Hepatic stellate cell (primary cell): ENCODE results near the gene ACAP1.

Experiments used
- DNase-seq: peaks from one replicate; pipeline ENCODE4 v3.0.0; 2011; ENCODE audit warnings: low spot score

The ACAP1 gene, protein sequence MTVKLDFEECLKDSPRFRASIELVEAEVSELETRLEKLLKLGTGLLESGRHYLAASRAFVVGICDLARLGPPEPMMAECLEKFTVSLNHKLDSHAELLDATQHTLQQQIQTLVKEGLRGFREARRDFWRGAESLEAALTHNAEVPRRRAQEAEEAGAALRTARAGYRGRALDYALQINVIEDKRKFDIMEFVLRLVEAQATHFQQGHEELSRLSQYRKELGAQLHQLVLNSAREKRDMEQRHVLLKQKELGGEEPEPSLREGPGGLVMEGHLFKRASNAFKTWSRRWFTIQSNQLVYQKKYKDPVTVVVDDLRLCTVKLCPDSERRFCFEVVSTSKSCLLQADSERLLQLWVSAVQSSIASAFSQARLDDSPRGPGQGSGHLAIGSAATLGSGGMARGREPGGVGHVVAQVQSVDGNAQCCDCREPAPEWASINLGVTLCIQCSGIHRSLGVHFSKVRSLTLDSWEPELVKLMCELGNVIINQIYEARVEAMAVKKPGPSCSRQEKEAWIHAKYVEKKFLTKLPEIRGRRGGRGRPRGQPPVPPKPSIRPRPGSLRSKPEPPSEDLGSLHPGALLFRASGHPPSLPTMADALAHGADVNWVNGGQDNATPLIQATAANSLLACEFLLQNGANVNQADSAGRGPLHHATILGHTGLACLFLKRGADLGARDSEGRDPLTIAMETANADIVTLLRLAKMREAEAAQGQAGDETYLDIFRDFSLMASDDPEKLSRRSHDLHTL

DNA sequence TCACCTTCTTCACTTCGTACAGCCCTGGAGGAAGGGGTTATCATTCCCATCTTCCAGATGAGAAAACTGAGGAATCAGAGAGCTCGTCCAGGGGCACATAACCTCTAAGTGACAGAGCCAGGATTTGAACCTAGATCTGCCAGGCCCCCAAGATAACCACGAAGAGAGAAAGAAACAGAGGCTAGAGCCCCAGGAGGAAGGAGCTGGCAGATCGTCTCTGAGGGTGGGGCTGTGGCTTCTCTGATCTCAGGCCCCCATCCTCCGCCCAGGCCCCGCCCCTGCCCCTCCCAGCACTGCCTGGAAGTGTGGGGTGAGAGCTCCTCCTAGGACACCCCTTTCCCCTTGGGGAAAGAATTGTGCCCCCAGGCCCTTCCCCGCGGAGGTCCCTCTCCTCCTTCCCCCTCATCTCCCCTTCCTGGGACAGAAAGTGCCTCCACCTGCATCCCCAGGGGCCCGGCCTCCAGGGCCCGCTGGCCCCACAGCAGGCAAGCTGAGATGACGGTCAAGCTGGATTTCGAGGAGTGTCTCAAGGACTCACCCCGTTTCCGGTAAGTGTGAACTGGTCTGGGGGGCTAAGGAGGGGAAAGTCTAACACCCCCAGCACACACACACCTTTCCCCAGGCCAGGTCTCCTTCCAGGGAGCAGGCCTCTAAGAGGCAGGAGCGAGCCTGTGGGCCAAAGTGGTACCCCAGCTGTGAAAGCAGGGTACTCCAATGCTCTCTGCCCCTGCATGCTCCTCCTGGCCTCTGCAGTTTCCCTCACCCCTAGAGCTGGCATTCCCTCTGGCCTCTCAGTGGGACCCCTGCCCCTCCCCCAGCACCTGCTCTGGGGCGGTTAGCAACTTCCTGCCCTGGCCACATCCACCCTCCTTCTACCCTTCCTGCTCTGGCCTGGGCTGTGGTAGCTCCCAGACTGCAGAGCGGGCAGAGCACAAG is at the start of gene ACAP1:
Gene ACAP1, plus strand, starts transcription at position 290 of the 936 bp plus-strand sequence. Its CDS starts 206 bp downstream, at position 496.
- DNase-seq = no peak

DNA sequence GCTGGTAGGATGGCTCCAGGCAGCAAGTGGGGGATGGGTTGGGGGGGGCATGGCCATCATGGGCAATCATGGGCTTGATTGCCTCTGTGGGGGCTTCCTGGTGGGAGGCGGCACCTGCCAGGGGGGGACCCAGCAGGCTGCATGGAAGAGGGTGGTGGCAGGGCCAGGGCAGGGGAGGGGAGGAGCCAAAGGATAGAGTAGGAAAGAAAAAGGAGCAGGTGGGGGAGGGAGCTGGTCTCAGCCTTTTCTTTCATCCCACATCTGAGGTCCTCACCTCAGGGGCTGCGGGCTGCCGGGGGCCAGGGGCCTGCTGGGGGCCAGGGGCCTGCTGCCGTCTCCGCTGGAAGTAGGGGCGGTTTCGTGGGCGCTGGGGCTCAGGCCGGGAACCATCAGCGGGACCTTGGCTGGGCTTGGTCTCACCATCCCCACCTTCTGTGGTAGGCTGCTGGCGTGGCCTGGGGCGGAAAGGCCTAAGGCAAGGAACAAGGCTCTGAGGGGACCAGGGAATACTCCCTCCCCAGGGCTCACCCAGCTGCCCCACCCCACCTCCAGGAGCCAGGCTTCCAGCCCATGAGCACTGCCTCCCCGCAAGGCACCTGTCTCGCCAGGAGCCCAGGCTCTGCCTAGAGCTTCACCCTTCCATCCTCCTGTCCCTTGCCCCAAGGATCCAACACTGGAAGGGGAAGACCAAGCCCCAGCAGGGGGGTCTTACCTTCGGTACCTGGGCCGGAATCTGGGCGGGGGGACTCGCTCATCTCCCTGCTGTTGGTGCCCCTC is 46.9 kb upstream of the ACAP1 start:
- peak; percentile 3 for DNase-seq

DNA sequence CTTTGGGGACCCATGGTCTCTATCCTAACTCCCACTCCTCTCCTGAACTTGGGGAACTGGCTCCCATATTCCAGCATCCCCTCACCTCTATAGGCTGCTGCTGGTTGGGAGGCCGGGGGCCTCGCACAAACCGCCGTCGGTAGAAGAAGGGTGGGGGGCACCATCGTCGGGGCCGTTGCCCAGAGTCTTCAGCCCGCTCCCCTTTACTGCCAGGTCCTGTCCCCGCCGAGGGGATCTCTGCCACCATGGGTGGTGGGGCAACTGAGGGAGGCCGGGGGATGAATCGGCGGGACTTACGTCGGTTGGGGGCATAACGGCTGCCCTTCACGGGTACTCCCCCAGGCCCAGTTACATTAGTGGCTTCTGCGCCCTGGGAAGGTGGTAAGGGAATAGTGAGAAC is 46.2 kb upstream of the ACAP1 start:
- DNase-seq = no peak

DNA sequence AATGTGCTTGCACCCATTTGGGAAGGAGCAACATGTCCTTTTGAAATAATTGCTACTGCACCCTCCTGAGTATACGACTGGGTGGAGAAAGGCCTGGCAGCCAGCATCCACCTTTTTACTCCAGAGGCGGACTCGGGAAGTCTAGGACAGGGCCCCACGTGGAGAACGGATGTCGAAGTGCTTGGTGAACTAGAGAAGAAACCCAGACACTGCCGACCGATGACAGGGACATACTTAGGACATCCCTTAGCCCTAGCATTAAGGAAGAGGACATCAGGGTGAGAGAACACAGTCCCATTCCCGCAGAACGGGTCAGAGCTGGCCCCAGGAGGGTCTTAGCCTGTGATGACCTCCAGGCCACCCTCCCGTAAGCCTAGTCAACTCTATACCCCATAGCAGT is 45.6 kb upstream of the ACAP1 start:
- DNase-seq = peak; percentile 10

DNA sequence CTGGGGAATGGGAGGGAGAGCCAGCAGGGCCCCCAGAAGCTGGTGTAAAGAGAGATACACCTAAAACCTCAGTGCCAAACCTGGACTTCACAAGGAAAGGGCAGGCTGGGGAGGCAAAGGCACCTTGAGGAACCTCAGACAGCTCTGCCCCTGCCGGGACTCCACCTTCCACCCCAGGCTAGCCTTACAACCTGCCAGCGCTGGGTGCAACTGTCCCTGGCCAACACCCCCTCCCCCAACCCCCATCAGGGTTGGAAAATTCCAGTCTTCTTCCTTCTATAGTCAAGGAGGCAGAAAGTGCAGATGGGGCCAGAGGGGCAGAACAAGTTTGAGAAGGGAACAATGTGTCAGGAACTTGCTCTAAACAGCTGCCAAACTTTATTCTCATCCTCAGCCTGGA is 44.1 kb upstream of the ACAP1 start:
- DNase-seq = peak; percentile 1

DNA sequence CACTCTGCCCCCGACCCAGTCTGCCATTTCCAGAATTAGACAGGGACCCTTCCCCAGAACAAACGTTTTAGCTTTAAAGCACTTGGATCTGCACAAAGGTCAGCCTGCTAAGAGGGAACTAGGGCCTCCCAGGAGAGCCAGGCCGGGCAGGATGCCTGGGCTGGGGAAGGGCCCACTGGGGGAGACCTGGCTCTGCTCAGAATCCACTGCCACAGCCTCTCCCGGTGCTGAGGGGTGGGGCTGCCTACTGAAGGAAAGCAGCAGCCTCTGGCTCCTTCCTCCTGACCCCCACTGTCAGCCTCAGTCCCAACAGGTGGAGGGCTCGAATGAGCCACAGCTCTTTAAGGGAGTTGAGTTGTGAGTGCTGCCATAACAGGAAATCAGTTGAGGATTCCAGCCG is 43.6 kb upstream of the ACAP1 start:
- no peak for DNase-seq

DNA sequence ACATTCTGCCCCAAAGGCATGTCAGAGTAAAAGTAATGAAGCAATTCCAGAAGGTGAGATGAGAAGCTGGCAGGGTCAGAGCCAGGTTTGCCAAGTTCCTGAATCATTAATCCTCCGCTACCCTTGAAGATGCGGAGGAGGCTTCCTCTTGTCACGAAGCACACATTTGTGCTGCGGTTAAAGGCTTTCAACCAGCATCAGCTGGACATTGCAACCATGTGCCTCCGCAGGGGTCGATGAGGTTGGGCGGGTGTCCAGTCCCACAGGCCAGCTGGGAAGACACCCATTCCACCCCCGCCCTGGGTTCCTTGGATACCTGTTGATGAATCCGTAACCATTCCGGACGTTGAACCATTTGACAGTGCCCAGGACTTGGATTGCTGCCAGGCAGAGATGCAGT is 43.2 kb upstream of the ACAP1 start:
- DNase-seq = no peak

DNA sequence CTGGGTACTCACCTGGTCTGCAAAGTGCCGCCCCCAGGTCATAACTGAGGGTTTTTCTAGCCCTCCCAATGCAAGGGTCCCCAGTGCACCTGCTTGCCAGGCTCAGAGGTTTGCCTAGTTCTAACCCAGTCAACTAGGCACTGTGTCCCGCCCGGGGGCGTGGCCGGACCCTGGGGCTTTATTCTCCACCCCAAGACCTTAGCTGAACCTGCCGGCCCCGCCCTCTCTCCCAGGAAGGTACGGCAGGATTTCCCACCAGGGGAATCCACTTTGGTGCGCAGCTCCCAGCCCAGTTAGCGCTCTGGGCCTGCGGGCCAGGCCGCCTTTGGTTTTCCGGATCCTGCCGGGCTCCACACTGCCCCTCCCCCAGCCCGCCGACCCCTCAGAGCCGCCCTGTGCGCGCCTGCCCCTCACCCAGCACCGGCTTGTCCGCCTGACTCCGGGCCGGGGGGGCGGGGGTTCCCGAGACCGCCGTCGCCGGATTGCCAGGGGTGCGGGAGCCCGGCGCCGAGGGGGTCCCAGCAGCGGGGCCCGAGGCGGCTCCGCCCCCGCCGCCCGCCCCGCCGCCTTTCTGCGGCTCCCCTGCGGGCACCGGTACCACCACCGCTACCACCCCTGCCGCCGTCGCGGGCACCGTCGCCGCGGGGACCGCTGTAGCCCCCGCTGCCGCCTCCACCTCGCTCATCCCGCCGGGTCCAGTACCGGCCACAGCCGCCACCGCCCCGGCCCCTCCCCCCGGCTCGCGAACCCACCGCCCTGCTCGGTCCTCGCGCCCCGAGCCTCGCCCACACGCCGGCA is 42.3 kb upstream of the ACAP1 start:
- DNase-seq = no peak

DNA sequence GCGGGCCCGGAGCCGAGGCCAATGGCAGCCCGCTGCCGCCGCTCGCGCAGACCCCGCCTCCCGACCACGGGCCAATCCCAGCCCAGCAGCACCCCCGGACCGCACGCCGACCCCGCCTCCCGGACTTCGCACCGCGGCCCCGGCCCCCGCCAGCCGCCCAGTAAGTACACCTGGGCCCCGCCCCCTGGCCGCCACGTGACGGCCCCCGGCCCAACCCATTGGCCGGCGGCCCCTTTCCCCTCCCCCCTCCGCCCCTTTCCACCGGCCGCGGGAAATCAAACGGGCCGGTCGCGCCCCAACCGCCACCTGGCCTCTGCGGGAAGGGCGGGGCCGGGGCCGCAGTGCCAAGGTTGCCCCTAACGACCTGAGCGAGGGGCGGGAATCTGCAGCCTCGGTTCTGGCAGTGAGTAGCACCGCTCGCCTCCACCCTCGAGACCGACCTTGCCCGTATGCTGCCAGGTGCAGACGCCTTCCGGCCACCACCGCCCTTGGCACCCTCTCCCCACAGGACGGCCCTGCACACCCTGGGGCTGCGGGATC is 41.6 kb upstream of the ACAP1 start, which contains the start of gene YBX2:
Gene YBX2, minus strand, starts transcription at position 26 of the 540 bp plus-strand sequence. CDS start 139 bp downstream, outside the sequence.
- peak; percentile 64 for DNase-seq

DNA sequence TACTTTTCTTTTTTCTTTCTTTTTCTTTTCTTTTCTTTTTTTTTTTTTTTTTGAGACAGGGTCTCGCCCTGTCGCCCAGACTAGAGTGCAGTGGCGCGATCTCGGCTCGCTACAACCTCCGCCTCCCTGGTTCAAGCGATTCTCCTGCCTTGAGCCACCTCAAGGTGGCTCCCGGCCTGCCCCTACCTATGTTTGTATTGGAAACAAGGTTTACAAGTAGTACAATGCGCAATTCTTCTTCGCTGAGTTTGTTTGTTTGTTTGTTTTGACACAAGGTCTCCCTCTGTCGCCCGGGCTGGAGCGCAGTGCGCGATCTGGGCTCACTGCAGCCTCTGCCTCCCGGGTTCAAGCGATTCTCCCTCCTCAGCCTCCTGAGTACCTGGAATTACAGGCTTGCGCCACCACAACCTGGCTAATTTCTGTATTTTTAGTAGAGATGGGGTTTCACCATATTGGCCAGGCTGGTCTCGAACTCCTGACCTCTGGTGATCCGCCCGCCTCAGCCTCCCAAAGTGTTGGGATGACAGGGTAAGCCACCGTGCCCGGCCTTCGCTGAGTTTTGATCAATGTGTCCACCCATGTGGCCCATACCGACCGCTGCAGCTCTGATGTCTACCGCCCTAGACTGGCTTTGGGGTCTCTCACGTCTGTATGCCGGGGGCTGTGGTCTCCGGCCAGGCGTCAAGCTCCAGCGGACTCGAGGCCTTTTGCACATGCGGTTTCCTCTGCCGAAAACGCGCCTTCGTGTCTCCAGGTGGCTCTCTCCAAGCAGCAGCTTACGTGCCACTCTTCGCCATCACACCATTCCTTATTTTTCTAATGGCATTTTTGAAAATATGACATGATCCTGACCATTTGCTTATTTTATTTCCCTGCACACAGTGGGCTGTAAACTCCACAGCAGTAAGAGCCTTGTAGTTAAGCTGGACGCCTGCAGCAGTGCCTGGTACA is 40.8 kb upstream of the ACAP1 start:
- DNase-seq = no peak

DNA sequence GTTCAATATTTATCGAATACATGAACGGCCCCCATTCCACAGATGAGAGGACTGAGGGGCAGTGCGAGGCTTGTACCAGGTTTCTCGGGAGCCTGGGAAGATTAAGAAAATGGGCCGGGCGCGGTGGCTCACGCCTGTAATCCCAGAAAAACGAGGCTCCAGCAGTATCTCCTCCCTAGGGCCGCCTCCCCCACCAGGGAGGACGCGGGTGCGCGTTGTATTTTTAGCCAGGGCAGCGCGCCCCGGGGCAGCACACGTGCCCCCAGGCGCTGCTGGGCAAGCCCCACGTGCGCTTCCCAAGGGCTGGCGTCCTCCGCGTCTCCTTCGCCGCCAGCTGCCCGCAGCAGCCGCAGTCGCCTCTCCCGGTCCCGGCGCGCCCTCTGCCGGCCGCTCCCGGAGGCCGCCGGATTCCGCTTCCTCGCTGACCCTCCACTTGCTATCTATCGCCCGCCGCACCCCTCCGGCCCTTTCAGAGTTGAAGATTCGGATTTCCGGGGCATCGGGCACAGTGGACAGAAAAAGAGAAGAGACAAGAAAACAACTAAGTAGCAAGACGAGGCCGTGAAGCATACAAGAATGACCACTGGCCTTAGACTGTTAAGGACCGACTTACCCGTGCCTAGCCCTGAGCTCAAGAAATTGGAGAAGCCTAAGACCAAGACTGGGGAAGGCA is 40.0 kb upstream of the ACAP1 start:
- peak; percentile 89 for DNase-seq

DNA sequence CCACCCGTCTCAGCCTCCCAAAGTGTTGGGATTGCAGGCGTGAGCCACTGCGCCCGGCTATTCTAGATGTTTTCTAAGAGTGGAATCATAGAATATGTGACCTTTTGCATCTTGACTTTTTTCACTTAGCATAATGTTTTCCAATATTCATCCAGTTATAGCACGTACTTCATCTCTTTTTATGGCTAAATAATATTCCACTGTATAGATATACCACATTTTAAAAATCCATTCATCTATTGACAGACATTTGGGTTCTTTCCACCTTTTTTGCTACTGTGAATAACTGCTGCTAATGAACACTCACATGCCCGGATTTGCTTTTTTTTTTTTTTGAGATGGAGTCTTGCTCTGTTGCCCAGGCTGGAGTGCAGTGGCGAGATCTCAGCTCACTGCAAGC is 32.1 kb upstream of the ACAP1 start:
- no peak for DNase-seq

DNA sequence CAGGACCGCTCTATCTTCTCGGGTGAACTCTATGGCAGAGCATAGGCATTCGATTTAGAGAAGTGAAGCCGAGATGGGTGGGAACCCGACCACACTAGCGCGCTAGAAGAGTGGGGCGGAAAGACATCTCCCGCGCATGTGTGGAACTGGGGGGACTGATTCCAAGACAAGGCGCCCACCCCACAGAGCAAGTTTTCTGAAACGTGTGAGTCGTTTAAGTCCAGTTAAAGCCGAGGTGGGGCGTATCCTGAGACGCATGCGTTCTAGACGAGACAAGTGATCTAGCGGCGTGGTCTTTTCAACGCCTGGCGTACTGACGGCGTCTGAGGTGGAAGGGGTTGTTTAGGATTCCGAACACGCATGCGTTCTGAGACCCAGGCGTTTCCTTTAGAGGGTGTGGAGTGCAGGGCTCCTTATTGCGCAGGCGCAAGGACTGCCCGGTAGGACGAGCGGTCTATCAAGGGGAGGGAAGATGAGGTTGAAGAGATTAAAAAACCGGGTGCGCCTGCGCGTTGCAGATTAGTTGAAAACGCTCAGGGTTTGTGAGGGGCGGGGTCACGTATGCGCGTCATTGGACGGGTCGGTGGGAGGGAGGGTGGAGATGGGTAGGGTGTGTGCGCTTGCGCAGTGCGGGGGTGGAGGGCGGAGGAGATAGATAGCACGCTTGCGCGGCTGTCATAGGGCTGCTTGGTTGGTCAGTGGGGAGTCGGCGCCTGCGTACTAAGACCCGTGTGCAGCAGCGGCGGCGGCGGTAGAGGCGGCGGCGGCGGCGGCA is 29.2 kb upstream of the ACAP1 start, which contains the start of gene EIF5A:
Gene EIF5A, plus strand, starts transcription at position 718 of the 775 bp plus-strand sequence. CDS start 2,008 bp downstream, outside the sequence.
- peak; percentile 100 for DNase-seq

DNA sequence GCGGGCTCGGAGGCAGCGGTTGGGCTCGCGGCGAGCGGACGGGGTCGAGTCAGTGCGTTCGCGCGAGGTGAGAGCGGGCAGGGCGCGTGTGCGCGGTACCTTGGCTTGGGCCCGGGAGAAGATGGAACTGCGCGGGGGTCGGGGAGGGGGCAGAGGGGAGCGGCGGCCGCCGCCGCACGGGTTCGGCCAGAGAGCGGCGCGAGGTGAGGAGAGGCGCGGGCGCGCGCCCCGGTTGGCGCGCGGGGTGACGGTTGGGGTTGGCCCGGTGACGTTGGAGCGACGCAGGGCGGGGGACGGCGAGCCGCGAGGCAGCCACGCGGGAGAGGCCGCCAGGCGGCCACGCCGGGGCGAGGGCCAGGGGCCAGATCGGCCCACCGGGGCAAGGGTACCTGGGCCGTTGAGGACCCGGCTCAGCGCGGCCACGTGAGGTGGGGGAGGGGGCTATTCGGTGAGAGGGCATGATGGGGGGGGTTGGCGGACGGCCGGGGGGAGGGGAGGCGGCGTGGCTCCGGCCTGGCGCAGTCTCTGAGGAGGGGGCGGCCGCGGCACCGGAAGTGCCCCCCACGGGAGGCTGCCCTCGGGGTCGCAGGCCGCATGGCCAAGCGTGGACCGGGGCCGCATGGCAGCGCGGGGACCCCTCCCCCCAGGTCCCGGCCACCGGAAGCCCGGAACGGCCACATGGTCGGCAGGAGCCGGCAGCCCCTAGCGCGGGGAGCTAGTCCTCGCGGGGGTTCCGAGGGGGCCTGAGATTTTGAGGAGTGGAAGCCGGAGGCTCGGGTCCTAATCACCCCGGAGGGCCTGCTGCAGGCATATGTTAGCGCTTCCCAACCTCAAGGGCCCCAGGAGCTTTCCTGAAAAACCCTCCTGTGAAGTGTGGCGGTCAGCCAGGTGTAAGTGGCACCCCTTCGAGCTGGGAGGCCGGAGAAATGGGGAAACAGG is 28.4 kb upstream of the ACAP1 start:
- DNase-seq = no peak

DNA sequence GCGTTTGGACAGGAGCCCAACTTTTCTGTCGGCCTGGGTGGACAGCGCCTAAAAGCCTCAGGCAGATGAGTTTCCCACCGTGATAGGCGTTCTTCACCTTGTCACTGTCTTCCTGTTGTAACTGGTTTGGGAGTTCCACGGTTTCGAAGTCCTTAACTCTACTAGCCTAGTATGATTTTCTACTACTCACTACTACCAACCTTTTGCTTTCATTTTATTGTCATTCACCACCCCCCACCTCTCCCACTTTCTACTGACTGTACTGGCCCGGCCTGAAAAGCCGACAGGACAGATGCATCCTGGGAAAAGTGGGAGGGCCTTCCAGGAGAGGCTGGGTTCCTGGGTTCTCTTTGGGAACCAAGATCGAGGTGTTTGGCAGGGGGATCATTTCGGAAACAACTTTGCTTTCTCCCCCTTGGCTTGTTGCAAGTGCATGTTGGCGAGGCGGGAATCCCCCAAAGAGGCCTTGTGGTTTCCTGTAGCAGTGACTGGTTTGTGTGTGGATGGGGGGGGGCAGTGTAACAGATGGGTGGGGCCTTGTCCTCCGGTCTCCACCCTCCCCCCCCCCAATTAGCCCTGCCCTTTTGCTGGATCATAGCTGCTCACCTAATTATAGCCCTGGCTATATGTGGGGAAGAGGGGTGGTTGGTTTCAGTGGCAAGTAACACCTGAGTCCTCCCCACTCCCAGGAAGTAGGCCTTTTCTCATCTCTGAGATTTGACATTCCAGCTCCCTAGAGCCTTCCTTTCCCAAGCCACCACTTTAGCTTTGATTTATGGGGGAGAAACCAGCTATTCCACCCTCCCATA is 27.5 kb upstream of the ACAP1 start:
- DNase-seq = peak; percentile 92

DNA sequence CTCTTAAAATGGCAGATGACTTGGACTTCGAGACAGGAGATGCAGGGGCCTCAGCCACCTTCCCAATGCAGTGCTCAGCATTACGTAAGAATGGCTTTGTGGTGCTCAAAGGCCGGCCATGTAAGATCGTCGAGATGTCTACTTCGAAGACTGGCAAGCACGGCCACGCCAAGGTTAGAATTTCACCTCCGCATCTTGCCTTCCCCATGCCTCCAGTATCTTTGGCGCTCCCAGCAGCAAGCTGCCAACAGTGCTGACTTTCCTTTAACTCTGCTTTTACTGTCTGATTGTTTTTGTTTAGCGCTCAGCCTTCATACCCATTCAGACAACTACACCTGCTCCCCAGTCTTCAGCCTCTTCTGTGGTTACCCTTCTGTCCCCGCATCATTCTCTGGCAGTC is 26.7 kb upstream of the ACAP1 start:
- DNase-seq = no peak
